ENCODE measurements around the gene CYP27C1.

The CYP27C1 gene

DNA sequence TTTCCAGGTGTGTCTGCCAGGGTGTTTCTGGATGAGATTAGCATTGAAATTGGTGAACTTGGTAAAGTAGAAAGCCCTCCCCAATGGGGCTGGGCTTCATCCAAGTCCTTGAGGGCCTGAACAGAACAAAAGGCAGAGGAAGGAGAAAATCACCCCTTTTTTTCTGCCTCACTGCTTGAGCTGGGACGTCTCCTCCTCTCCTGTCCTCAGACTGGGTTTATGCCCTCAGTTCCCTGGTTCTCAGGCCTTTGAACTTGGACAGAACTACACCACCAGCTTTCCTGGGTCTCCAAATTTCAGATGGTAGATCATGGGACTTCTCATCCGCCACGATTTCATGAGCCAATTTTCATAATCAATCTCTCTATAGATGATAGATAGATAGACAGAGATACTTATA lies 59.4 kb downstream of the CYP27C1 start:
- Histone ChIP-seq H3K27ac (ENCODE audit: low read length) (no peak overlapping the region), H4K20me1 (ENCODE audit: insufficient read depth, low read length) (no peaks in the 10 kb centered on the region), H3K79me2 (ENCODE audit: low read length) (no peaks in the 10 kb centered on the region), H3K4me2 (ENCODE audit: low read length) (no peak overlapping the region), H3K27me3 (ENCODE audit: low read depth, low read length) (peaks cover 16% of the 10 kb centered on the region), H2AFZ (ENCODE audit: low read depth, low read length) (no peak overlapping the region), H3K9me3 (ENCODE audit: insufficient read depth, low read length) (no peaks in the 10 kb centered on the region), H3K36me3 (replicated peaks; ENCODE audit: low read depth, low read length) (no peaks in the 10 kb centered on the region), H3K4me1 (ENCODE audit: low read length) (peaks cover 23% of the 10 kb centered on the region), H3K9ac (ENCODE audit: low read length) (no peak overlapping the region), H3K4me3 (ENCODE audit: low read length) (no peak overlapping the region)
- TF ChIP-seq EZH2phosphoT487 (IDR thresholded peaks at IDR 0.05; ENCODE audit: low read depth): no peak
- TF ChIP-seq, protein P1, sequence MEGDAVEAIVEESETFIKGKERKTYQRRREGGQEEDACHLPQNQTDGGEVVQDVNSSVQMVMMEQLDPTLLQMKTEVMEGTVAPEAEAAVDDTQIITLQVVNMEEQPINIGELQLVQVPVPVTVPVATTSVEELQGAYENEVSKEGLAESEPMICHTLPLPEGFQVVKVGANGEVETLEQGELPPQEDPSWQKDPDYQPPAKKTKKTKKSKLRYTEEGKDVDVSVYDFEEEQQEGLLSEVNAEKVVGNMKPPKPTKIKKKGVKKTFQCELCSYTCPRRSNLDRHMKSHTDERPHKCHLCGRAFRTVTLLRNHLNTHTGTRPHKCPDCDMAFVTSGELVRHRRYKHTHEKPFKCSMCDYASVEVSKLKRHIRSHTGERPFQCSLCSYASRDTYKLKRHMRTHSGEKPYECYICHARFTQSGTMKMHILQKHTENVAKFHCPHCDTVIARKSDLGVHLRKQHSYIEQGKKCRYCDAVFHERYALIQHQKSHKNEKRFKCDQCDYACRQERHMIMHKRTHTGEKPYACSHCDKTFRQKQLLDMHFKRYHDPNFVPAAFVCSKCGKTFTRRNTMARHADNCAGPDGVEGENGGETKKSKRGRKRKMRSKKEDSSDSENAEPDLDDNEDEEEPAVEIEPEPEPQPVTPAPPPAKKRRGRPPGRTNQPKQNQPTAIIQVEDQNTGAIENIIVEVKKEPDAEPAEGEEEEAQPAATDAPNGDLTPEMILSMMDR (IDR thresholded peaks at IDR 0.05; ENCODE audit: low read depth, low read length): no peak

DNA sequence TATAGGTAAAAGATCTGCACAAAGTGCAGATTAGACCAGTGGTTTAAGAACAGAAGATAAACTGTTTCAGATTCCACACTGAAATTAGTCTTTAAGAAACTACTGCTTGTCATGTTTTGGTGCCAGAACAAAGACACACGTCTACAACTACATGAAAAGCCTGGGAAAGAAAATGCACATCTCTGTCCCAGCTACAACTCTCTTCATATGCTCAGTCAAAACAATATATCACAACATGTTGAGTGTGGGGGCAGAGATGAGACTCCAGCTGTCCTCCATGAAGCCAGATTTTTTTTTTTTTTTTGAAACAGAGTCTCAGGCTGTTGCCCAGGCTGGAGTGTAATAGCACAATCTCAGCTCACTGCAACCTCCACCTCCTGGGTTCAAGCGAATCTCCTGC lies 60.6 kb downstream of the CYP27C1 start:
- H4K20me1 ChIP-seq (ENCODE audit: insufficient read depth, low read length): no peaks in the 10 kb centered on the region
- H3K4me1 ChIP-seq (ENCODE audit: low read length): peaks cover 23% of the 10 kb centered on the region
- H2AFZ ChIP-seq (ENCODE audit: low read depth, low read length): no peak overlapping the region
- H3K9me3 ChIP-seq (ENCODE audit: insufficient read depth, low read length): no peaks in the 10 kb centered on the region
- no peak for TF ChIP-seq EZH2phosphoT487 (IDR thresholded peaks at IDR 0.05; ENCODE audit: low read depth)
- TF ChIP-seq, protein P1 (IDR thresholded peaks at IDR 0.05; ENCODE audit: low read depth, low read length): no peak
- no peak overlapping the region for H3K9ac ChIP-seq (ENCODE audit: low read length)
- peaks cover 16% of the 10 kb centered on the region for H3K27me3 ChIP-seq (ENCODE audit: low read depth, low read length)
- H3K27ac ChIP-seq (ENCODE audit: low read length): no peak overlapping the region
- H3K79me2 ChIP-seq (ENCODE audit: low read length): no peaks in the 10 kb centered on the region
- H3K4me3 ChIP-seq (ENCODE audit: low read length): no peak overlapping the region
- peak overlapping the region; percentile 68; the same call in 1 of the 2 replicates for H3K4me2 ChIP-seq (ENCODE audit: low read length)
- no peaks in the 10 kb centered on the region for H3K36me3 ChIP-seq (replicated peaks; ENCODE audit: low read depth, low read length)

DNA sequence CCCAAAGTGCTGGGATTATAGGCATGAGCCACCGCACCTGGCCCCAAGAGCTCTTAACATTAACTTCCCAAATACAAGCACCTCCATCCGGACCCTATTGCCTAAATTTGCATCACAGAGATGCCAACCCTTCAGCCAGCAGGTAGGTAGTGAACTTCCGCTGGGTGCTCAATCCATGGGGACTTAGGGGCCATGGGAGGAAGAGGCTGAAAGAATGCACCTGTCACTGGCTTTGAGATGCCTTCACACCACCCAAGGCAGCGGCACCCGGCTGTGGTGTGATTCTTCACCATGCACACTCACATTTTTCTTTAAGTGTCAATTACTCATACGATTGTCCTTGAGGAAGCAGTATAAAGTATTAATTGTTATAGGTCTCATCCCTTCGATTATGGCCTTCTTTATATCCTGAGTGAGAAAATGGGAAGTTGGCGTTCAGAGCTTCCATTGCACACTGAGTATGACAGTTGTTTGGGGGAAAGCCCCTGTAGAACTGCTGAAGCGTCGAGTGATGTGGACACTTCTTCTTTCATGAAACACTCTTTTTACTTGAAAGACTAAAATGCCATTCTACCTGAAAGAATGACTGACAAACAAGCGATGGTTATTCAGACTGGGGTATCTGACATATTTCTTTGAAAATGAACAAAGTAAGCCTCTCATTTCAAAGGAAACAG lies 61.3 kb downstream of the CYP27C1 start:
- TF ChIP-seq, protein P1 (IDR thresholded peaks at IDR 0.05; ENCODE audit: low read depth, low read length): no peak
- TF ChIP-seq EZH2phosphoT487 (IDR thresholded peaks at IDR 0.05; ENCODE audit: low read depth): no peak
- Histone ChIP-seq H3K36me3 (replicated peaks; ENCODE audit: low read depth, low read length) (no peaks in the 10 kb centered on the region), H4K20me1 (ENCODE audit: insufficient read depth, low read length) (no peaks in the 10 kb centered on the region), H2AFZ (ENCODE audit: low read depth, low read length) (no peak overlapping the region), H3K9ac (ENCODE audit: low read length) (no peak overlapping the region), H3K79me2 (ENCODE audit: low read length) (no peaks in the 10 kb centered on the region), H3K9me3 (ENCODE audit: insufficient read depth, low read length) (no peaks in the 10 kb centered on the region), H3K4me2 (ENCODE audit: low read length) (peak overlapping the region; percentile 68), H3K27ac (ENCODE audit: low read length) (no peak overlapping the region), H3K4me3 (ENCODE audit: low read length) (peak overlapping the region; percentile 31), H3K27me3 (ENCODE audit: low read depth, low read length) (peaks cover 15% of the 10 kb centered on the region), H3K4me1 (ENCODE audit: low read length) (peaks cover 23% of the 10 kb centered on the region)

DNA sequence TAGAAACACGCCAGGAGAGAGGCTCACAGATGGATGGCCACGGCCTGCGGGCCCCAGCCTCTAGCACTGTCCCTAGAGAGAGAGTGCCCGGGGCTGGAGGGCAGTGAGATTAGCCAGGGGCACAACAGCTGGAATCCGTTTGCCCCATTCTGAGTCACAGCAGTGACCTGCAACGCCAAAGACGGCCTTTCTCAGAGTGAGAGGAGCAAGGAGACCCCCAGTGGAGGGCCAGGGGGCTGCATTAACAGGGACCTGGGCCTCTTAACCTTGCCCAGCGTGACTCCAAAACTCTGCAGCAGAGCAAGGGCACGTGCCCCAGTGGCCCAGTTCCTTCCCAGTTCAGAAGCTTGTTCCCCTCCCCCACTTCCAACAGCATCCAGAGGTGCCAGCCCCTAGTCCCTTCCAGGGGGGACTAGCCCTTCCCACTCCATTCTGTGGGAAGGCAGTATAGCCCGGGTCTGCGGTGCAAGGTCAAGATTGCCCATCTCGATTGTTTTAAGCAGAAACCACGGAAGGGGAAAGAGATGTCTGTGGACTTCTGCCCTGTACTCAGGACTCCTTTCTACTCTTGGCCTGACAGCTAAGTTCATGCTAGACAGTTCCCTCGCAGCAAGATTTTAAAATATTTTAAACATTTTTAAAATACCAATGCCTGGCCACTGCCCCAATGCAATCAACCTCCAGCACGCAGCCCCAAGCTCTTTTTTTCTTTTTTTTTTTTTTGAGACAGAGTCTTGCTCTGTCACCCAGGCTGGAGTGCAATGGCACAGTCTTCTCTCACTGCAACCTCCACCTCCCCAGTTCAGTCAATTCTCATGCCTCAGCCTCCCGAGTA lies 62.2 kb downstream of the CYP27C1 start:
- Histone ChIP-seq H3K4me2 (ENCODE audit: low read length) (peak overlapping the region; percentile 13; the same call in 1 of the 2 replicates), H2AFZ (ENCODE audit: low read depth, low read length) (no peak overlapping the region)

More for the DNA sequence above, 62.2 kb downstream of the CYP27C1 start:
- no peak overlapping the region for H3K27ac ChIP-seq (ENCODE audit: low read length)
- TF ChIP-seq, protein P1 (IDR thresholded peaks at IDR 0.05; ENCODE audit: low read depth, low read length): no peak
- no peak for TF ChIP-seq EZH2phosphoT487 (IDR thresholded peaks at IDR 0.05; ENCODE audit: low read depth)
- no peak overlapping the region for H3K4me3 ChIP-seq (ENCODE audit: low read length)
- no peaks in the 10 kb centered on the region for H3K9me3 ChIP-seq (ENCODE audit: insufficient read depth, low read length)
- no peak overlapping the region for H3K9ac ChIP-seq (ENCODE audit: low read length)
- H4K20me1 ChIP-seq (ENCODE audit: insufficient read depth, low read length): no peaks in the 10 kb centered on the region
- peaks cover 14% of the 10 kb centered on the region for H3K27me3 ChIP-seq (ENCODE audit: low read depth, low read length)
- H3K36me3 ChIP-seq (replicated peaks; ENCODE audit: low read depth, low read length): no peaks in the 10 kb centered on the region
- H3K79me2 ChIP-seq (ENCODE audit: low read length): no peaks in the 10 kb centered on the region
- peaks cover 23% of the 10 kb centered on the region for H3K4me1 ChIP-seq (ENCODE audit: low read length)
